HEK293 (cell line): Measurements from ENCODE around the gene ARL15.

Experiments used
- CTCF ChIA-PET: fragments of 350-600 bp; formaldehyde crosslinking; extraction: SDS; loops from one replicate; lab custom pipeline; 2021; ENCODE audit warnings: antibody characterized with exemption; lab: Yijun Ruan, JAX
- POLR2A ChIA-PET: fragments of 300-600 bp; formaldehyde crosslinking; extraction: SDS; loops from one replicate; lab custom pipeline; 2020; ENCODE audit warnings: antibody characterized with exemption, inconsistent platforms; lab: Yijun Ruan, JAX
- H3K27ac ChIP-seq: fragments of 200-500 bp; sonication (Bioruptor generic); 2 replicates; pipeline ENCODE4 v1.5.1; 2014; ENCODE audit warnings: low read depth, low read length, control low read depth, inconsistent platforms; ENCODE audit errors: extremely low read depth
- H3K36me3 ChIP-seq, 2 experiments: fragments of 200-500 bp in 1 of 2; sonication (Bioruptor generic) in 1 of 2; 1 replicate in 1 of 2; 2 replicates in 1 of 2; pipeline ENCODE4 v1.5.1; 2014 to 2017; ENCODE audit warnings: inconsistent platforms in 2 of 2, low read length in 2 of 2; ENCODE audit not compliant: control insufficient read depth in 2 of 2, insufficient read depth in 1 of 2
- H3K4me1 ChIP-seq: fragments of 200-500 bp; sonication (Bioruptor generic); 2 replicates; pipeline ENCODE4 v1.5.1; 2014; ENCODE audit warnings: mild to moderate bottlenecking, low read length, inconsistent platforms; ENCODE audit not compliant: control insufficient read depth, insufficient read depth
- H3K4me3 ChIP-seq: 2 replicates; pipeline ENCODE4 v1.5.1; 2011; ENCODE audit warnings: low read depth, mild to moderate bottlenecking, control low read depth, low read length, moderate library complexity
- H3K9me3 ChIP-seq: fragments of 200-500 bp; sonication (Bioruptor generic); 2 replicates; pipeline ENCODE4 v1.5.1; 2014; ENCODE audit warnings: low read depth, low read length, inconsistent platforms; ENCODE audit not compliant: control insufficient read depth, insufficient read depth
- CTCF ChIP-seq: fragments of 450-650 bp; formaldehyde crosslinking; IDR thresholded peaks from 2 replicates; pipeline ENCODE4 v1.5.1; 2016; ENCODE audit warnings: missing biosample characterization, missing genetic modification characterization
- KLF1 ChIP-seq: fragments of 450-650 bp; formaldehyde crosslinking; IDR thresholded peaks from 2 replicates; pipeline ENCODE4 v1.5.1; 2016; ENCODE audit warnings: missing biosample characterization, missing genetic modification characterization
- KLF7 ChIP-seq: fragments of 450-650 bp; formaldehyde crosslinking; IDR thresholded peaks from 2 replicates; pipeline ENCODE4 v1.5.1; 2016; ENCODE audit warnings: missing biosample characterization, missing genetic modification characterization, borderline replicate concordance
- RBAK ChIP-seq: fragments of 450-650 bp; formaldehyde crosslinking; IDR thresholded peaks from 2 replicates; pipeline ENCODE4 v1.5.1; 2016; ENCODE audit warnings: missing biosample characterization, missing genetic modification characterization
- YY2 ChIP-seq: fragments of 450-650 bp; formaldehyde crosslinking; IDR thresholded peaks from 2 replicates; pipeline ENCODE4 v1.5.1; 2016; ENCODE audit warnings: missing biosample characterization, missing genetic modification characterization
- ZBTB49 ChIP-seq: fragments of 450-650 bp; formaldehyde crosslinking; IDR thresholded peaks from 2 replicates; pipeline ENCODE4 v1.5.1; 2016; ENCODE audit warnings: missing biosample characterization, missing genetic modification characterization, low read depth
- ZNF157 ChIP-seq: fragments of 450-650 bp; formaldehyde crosslinking; IDR thresholded peaks from 2 replicates; pipeline ENCODE4 v1.5.1; 2016; ENCODE audit warnings: missing biosample characterization, missing genetic modification characterization
- ZNF18 ChIP-seq: fragments of 450-650 bp; formaldehyde crosslinking; IDR thresholded peaks from 2 replicates; pipeline ENCODE4 v1.5.1; 2016; ENCODE audit warnings: missing biosample characterization, missing genetic modification characterization
- ZNF211 ChIP-seq: fragments of 450-650 bp; formaldehyde crosslinking; IDR thresholded peaks from 2 replicates; pipeline ENCODE4 v1.5.1; 2016; ENCODE audit warnings: low read depth, missing biosample characterization, missing genetic modification characterization
- ZNF239 ChIP-seq: fragments of 450-650 bp; formaldehyde crosslinking; IDR thresholded peaks from 2 replicates; pipeline ENCODE4 v1.5.1; 2016; ENCODE audit warnings: missing biosample characterization, missing genetic modification characterization
- ZNF335 ChIP-seq: fragments of 450-650 bp; formaldehyde crosslinking; conservative IDR thresholded peaks from 2 replicates; pipeline ENCODE4 v1.5.1; 2016; ENCODE audit warnings: missing biosample characterization, missing genetic modification characterization
- ZNF394 ChIP-seq: fragments of 450-650 bp; formaldehyde crosslinking; IDR thresholded peaks from 2 replicates; pipeline ENCODE4 v1.5.1; 2016; ENCODE audit warnings: missing biosample characterization, missing genetic modification characterization, mild to moderate bottlenecking, moderate library complexity, borderline replicate concordance
- ZNF423 ChIP-seq: fragments of 450-650 bp; formaldehyde crosslinking; IDR thresholded peaks from 2 replicates; pipeline ENCODE4 v1.5.1; 2016; ENCODE audit warnings: missing biosample characterization, missing genetic modification characterization
- ZNF48 ChIP-seq: fragments of 450-650 bp; formaldehyde crosslinking; IDR thresholded peaks from 2 replicates; pipeline ENCODE4 v1.5.1; 2016; ENCODE audit warnings: missing biosample characterization, missing genetic modification characterization
- ZNF529 ChIP-seq: fragments of 450-650 bp; formaldehyde crosslinking; IDR thresholded peaks from 2 replicates; pipeline ENCODE4 v1.5.1; 2017; ENCODE audit warnings: missing genetic modification characterization, missing biosample characterization; ENCODE audit not compliant: insufficient replicate concordance
- ZNF544 ChIP-seq: fragments of 450-650 bp; formaldehyde crosslinking; IDR thresholded peaks from 2 replicates; pipeline ENCODE4 v1.5.0; 2017; ENCODE audit warnings: missing biosample characterization, missing genetic modification characterization
- ZNF596 ChIP-seq: fragments of 450-650 bp; IDR thresholded peaks from 2 replicates; pipeline ENCODE4 v1.5.0; 2018; ENCODE audit warnings: missing biosample characterization, mild to moderate bottlenecking, missing genetic modification characterization, moderate library complexity
- ZNF639 ChIP-seq: fragments of 450-650 bp; formaldehyde crosslinking; IDR thresholded peaks from 2 replicates; pipeline ENCODE4 v1.5.1; 2016; ENCODE audit warnings: missing biosample characterization, missing genetic modification characterization
- ZNF677 ChIP-seq: fragments of 450-650 bp; IDR thresholded peaks from 2 replicates; pipeline ENCODE4 v1.5.0; 2018; ENCODE audit warnings: missing biosample characterization, mild to moderate bottlenecking, missing genetic modification characterization, moderate library complexity
- ZNF785 ChIP-seq: fragments of 450-650 bp; formaldehyde crosslinking; IDR thresholded peaks from 2 replicates; pipeline ENCODE4 v1.5.1; 2016; ENCODE audit warnings: missing biosample characterization, missing genetic modification characterization

Gene ARL15

GRCh38 chr5:53970475-53970874, 339.9 kb downstream of the ARL15 start:
- TF ChIP-seq KLF1 (tag by site-specific recombination) (no peak), ZNF596 (tag by site-specific recombination) (peak; percentile 85)
- ChIA-PET POLR2A (no interaction called here), CTCF (no interaction called here)
- Histone ChIP-seq H3K4me1 (no peaks in the 10 kb centered on the region), H3K4me3 (no peak overlapping the region), H3K27ac (no peak overlapping the region), H3K9me3 (no peaks in the 10 kb centered on the region), H3K36me3 (no peaks in the 10 kb centered on the region)

- no peak overlapping the region for H3K4me3 ChIP-seq
- no peaks in the 10 kb centered on the region for H3K4me1 ChIP-seq
- no peaks in the 10 kb centered on the region for H3K36me3 ChIP-seq
- H3K27ac ChIP-seq: no peak overlapping the region
- ChIA-PET POLR2A (no interaction called here), CTCF (no interaction called here)
- TF ChIP-seq ZNF211 (tag by site-specific recombination): no peak
- no peak for TF ChIP-seq ZNF48 (tag by site-specific recombination)
- TF ChIP-seq CTCF: no peak
- no peaks in the 10 kb centered on the region for H3K9me3 ChIP-seq
Measured at GRCh38 chr5:53969176-53969730, 341.1 kb downstream of the ARL15 start.

GRCh38 chr5:53965459-53965858, 344.9 kb downstream of the ARL15 start:
- Histone ChIP-seq H3K36me3 (no peaks in the 10 kb centered on the region), H3K4me3 (no peak overlapping the region), H3K4me1 (no peaks in the 10 kb centered on the region), H3K9me3 (no peaks in the 10 kb centered on the region), H3K27ac (no peak overlapping the region)
- CTCF ChIA-PET: no interaction called here
- POLR2A ChIA-PET: no interaction called here
- TF ChIP-seq ZNF529 (tag by site-specific recombination) (no peak), ZNF677 (no peak), ZNF335 (tag by site-specific recombination) (no peak)

GRCh38 chr5:53963958-53964357, 346.4 kb downstream of the ARL15 start:
- CTCF ChIA-PET: interaction anchor here (0.8 kb wide), 1 partner anchor 507 kb away, joined by 4 read pairs; no protein-coding TSS in a partner anchor
- no peak overlapping the region for H3K4me3 ChIP-seq
- H3K4me1 ChIP-seq: no peaks in the 10 kb centered on the region
- TF ChIP-seq KLF7 (tag by site-specific recombination): no peak
- no peak for TF ChIP-seq ZNF639 (tag by site-specific recombination)
- no peak for TF ChIP-seq ZBTB49 (tag by site-specific recombination)
- no peak for TF ChIP-seq ZNF544 (tag by site-specific recombination)
- TF ChIP-seq ZNF394 (tag by site-specific recombination): no peak
- TF ChIP-seq ZNF239 (tag by site-specific recombination): no peak
- no peak for TF ChIP-seq ZNF157 (tag by site-specific recombination)
- TF ChIP-seq YY2 (tag by site-specific recombination): no peak
- TF ChIP-seq ZNF423: no peak
- no peak for TF ChIP-seq RBAK
- TF ChIP-seq ZNF785 (tag by site-specific recombination): no peak
- TF ChIP-seq ZNF18 (tag by site-specific recombination): no peak
- TF ChIP-seq, all 188 proteins: peak for 0
- Histone ChIP-seq H3K27ac (no peak overlapping the region), H3K9me3 (no peaks in the 10 kb centered on the region), H3K36me3 (no peaks in the 10 kb centered on the region)
- POLR2A ChIA-PET: no interaction called here
